GM10266 (cell line): ENCODE measurements around the gene DHRSX.
"Not testable (repeated sequence)": the region's sequence is repeated elsewhere in the genome, so short reads cannot be mapped to it uniquely, and the experiment has no call there.

Source experiments
- DNase-seq: peaks from one replicate; pipeline ENCODE4 v3.0.0; 2012; ENCODE audit errors: extremely low spot score
- TF ChIP-seq, protein P1 (sequence below): IDR thresholded peaks from 2 replicates; pipeline ENCODE4 v1.5.1; 2012; ENCODE audit warnings: mild to moderate bottlenecking, low read depth; ENCODE audit not compliant: control insufficient read depth, insufficient read depth; ENCODE audit errors: missing control alignments

Gene DHRSX

DNA sequence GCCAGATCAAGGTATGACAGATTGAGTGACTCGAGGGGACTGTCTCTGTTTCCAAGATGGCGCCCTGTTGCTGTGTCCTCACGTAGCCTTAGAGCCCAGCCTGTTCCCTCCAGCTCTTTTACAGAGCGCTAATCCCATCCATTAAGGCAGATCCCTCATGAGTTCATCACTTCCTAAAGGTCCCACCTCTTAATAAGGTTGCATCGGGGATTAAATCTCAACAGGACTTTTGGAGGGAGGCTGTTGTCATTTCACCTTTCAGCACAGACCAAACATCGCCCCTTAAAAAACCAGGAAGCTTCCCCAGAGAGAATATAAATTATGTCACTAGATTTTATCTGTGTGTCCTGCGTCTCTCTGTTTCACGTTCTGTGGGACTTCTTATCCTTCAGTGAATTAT lies 32.6 kb upstream of the DHRSX start:
- DNase-seq: no peak
- TF ChIP-seq, protein P1, sequence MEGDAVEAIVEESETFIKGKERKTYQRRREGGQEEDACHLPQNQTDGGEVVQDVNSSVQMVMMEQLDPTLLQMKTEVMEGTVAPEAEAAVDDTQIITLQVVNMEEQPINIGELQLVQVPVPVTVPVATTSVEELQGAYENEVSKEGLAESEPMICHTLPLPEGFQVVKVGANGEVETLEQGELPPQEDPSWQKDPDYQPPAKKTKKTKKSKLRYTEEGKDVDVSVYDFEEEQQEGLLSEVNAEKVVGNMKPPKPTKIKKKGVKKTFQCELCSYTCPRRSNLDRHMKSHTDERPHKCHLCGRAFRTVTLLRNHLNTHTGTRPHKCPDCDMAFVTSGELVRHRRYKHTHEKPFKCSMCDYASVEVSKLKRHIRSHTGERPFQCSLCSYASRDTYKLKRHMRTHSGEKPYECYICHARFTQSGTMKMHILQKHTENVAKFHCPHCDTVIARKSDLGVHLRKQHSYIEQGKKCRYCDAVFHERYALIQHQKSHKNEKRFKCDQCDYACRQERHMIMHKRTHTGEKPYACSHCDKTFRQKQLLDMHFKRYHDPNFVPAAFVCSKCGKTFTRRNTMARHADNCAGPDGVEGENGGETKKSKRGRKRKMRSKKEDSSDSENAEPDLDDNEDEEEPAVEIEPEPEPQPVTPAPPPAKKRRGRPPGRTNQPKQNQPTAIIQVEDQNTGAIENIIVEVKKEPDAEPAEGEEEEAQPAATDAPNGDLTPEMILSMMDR: no peak

DNA sequence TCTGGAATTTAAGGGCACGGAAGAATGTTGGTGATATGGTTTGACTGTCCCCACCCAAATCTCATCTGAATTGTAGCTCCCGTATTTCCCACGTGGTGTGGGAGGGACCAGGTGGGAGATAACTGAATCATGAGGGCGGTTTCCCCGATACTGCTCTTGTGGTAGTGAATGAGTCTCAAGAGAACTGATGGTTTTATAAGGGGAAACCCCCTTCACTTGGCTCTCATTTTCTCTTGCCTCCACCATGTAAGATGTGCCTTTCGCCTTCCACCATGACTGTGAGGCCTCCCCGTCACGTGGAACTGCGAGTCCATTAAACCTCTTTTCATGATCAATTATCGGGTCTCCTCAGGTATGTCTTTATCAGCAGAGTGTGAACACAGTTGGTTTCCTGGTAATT lies 25.6 kb upstream of the DHRSX start:
- DNase-seq: no peak
- TF ChIP-seq, protein P1: no peak

DNA sequence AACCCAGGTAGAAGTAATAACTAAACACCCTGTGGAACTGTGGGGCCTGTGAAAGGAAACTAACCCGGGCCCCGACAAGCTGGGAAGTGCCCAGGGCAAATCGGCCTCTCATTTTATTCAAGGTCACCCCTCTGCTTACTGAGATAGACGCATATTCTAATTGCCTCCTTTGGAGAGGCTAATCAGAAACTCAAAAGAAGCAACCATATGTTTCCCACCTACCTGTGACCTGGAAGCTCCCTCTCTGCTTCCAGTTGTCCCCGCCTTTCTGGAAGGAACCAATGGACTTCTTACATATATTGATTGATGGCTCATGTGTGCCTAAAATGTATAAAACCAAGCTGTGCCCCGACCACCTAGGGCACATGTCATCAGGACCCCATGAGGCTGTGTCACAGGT lies 23.1 kb upstream of the DHRSX start:
- DNase-seq: no peak
- TF ChIP-seq, protein P1: no peak

DNA sequence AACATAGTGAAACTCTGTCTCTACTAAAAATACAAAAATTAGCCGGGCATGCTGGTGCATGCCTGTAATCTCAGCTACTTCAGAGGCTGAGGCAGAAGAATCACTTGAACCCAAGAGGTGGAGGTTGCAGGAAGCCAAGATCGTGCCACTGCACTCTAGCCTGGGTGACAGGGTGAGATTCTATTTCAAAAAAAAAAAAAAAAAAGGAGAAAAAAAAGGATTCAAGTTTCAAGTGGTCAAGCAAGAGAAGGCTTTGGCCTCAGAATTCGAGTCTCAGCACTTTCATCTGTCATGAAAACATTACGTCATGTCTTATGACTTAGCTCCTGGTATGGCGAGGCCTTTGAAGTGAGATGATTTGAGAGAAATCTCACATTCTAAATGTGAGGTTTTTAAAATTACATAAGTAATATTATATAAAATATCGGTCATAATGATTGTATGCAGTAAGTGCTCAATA lies 21.2 kb upstream of the DHRSX start:
- no peak for DNase-seq

DNA sequence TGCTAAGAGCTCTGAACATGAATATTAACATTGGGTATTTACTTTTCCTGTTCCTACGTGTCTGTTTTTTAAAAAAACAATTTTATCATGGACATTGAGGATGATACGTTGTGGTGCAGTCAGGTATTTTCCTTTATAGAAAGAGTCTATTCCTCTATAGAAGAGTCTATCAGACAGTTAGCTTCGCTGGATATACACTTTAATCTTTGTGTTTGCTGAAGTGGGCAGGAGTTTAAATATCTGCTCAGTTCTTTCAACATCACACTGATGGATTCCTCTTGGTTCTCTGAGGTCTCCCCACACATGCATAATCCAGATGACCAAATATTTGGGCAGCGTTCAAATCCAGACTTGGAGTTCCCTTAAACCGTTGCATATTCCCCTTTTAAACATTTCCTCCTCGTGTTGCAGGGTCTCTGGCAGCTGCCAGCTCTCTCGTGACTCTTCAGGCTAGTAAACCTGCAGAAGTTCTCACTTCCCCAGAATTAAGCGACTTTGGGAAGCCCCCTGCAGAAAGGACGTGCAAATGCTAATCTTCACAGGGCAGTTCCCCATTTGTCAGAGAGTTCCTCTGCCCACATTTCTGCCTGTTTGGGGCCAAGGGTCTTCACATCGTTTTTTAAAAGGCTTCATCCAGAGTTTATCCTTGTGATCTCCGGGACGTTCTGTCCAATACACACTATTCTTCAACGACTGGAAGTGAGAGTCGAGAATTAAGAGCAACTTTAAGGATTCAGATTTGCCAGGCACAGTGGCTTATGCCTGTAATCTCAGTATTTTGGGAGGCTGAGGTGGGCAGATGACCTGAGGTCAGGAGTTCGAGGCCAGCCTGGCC lies 20.5 kb upstream of the DHRSX start:
- DNase-seq: peak; percentile 59
- TF ChIP-seq, protein P1: no peak

More for the DNA sequence above, 21.2 kb upstream of the DHRSX start:
- TF ChIP-seq, protein P1: no peak

DNA sequence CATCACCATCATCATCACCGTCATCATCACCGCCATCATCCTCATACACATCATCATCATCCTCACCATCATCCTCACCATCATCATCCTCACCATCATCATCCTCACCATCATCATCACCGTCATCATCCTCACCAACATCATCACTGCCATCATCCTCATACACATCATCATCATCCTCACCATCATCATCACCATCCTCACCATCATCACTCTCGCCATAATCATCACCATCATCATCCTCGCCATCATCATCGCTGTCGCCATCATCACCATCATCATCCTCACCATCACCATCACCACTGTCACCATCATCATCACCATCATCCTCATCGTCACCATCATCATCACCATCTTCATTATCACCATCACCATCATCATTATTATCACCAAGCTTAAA lies 19.8 kb upstream of the DHRSX start:
- DNase-seq: no peak
- TF ChIP-seq, protein P1: no peak

DNA sequence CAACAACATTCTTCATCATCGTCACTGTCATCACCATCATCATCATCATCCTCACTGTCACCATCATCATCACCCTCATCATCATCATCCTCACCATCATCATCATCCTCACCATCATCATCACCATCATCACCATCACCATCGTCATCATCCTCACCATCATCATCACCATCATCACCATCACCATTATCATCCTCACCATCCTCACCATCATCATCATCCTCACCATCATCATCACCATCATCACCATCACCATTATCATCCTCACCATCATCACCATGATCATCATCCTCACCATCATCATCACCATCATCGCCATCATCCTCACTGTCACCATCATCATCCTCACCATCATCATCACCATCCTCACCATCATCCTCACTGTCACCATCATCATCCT lies 18.9 kb upstream of the DHRSX start:
- DNase-seq: not testable (repeated sequence)
